GM12865 (cell line): Measurements from ENCODE around the gene C5.

Source experiments
- DNase-seq: peaks from one replicate; pipeline ENCODE4 v3.0.0; 2010; ENCODE audit warnings: low read depth
- H3K4me3 ChIP-seq: 2 replicates; pipeline ENCODE4 v1.5.1; 2011; ENCODE audit warnings: mild to moderate bottlenecking, low read depth, low read length, control low read depth
- CTCF ChIP-seq: IDR thresholded peaks from 2 replicates; pipeline ENCODE4 v1.5.1; 2011; ENCODE audit warnings: low read length, control low read depth, low read depth, inconsistent platforms; ENCODE audit not compliant: insufficient read depth; ENCODE audit errors: missing control alignments

Gene C5

GRCh38 chr9:120938851-120939250 lies 111.2 kb downstream of the C5 start:
- no peak overlapping the region for H3K4me3 ChIP-seq
- DNase-seq, result no peak
- no peak for TF ChIP-seq CTCF

GRCh38 chr9:120937596-120937995 lies 112.5 kb downstream of the C5 start:
- no peak for TF ChIP-seq CTCF
- no peak for DNase-seq
- no peak overlapping the region for H3K4me3 ChIP-seq

GRCh38 chr9:120937127-120937526 lies 112.9 kb downstream of the C5 start:
- DNase-seq, result no peak
- no peak overlapping the region for H3K4me3 ChIP-seq
- TF ChIP-seq CTCF, result no peak

GRCh38 chr9:120936764-120937122 lies 113.3 kb downstream of the C5 start:
- no peak for TF ChIP-seq CTCF
- no peak for DNase-seq
- no peak overlapping the region for H3K4me3 ChIP-seq

- DNase-seq, result peak; percentile 92
- H3K4me3 ChIP-seq, result peak overlapping the region; percentile 45
- peak; percentile 83 for TF ChIP-seq CTCF
These were observed 113.9 kb downstream of the C5 start for GRCh38 chr9:120936011-120936763.

GRCh38 chr9:120935383-120935857 lies 114.7 kb downstream of the C5 start:
- peak overlapping the region; percentile 45 for H3K4me3 ChIP-seq
- DNase-seq, result peak; percentile 67
- TF ChIP-seq CTCF, result no peak

GRCh38 chr9:120934281-120934680 lies 115.8 kb downstream of the C5 start:
- peak; percentile 68 for DNase-seq
- TF ChIP-seq CTCF, result no peak
- 0 out of 2 replicates have a peak overlapping the region, but pooled peaks have one; percentile 2 for H3K4me3 ChIP-seq
